Transverse colon (tissue), 4 donors: ENCODE measurements around the gene TNNI2. TPM values are rescaled to one million over a fixed set of nuclear protein-coding genes. Genes with fewer than 3 reads are reported as not detected.

Source experiments
- DNase-seq: peaks from one replicate; pipeline ENCODE4 v3.0.0-alpha.2; 2019
- H3K27ac ChIP-seq, 4 donors: fragments of 200-600 bp; sonication (generic); 2 replicates each; pipeline ENCODE4 v1.5.1; 2016 to 2018; ENCODE audit warnings: inconsistent platforms in 4 of 4
- H3K27me3 ChIP-seq: fragments of 200-600 bp; sonication (generic); 2 replicates; pipeline ENCODE4 v1.5.1; 2017; ENCODE audit warnings: inconsistent platforms
- H3K36me3 ChIP-seq, 4 donors: fragments of 200-600 bp; sonication (generic); 2 replicates each; pipeline ENCODE4 v1.5.1; 2017 to 2019; ENCODE audit warnings: inconsistent platforms in 4 of 4
- H3K4me1 ChIP-seq, 4 donors: fragments of 200-600 bp; sonication (generic); 2 replicates each; pipeline ENCODE4 v1.5.1; 2017 to 2020; ENCODE audit warnings: inconsistent platforms in 4 of 4
- H3K4me3 ChIP-seq, 4 donors: fragments of 200-600 bp; sonication (generic); 1 replicate in 1 of 4; 2 replicates in 3 of 4; pipeline versions ENCODE4 v1.5.1 to v1.6.1; 2017 to 2019; ENCODE audit warnings: inconsistent platforms in 4 of 4
- H3K9me3 ChIP-seq, 2 donors: fragments of 200-600 bp; sonication (generic); 2 replicates each; pipeline ENCODE4 v1.5.1; 2017 to 2019; ENCODE audit warnings: inconsistent platforms in 2 of 2
- EP300 ChIP-seq: sonication (generic); formaldehyde crosslinking; IDR thresholded peaks from one replicate; pipeline ENCODE4 v1.6.1; 2017; ENCODE audit warnings: antibody characterized with exemption, low read depth
- POLR2A ChIP-seq: fragments of 450-650 bp; IDR thresholded peaks from one replicate; pipeline ENCODE4 v1.6.1; 2016; ENCODE audit warnings: antibody characterized with exemption, mild to moderate bottlenecking, moderate library complexity
- POLR2AphosphoS5 ChIP-seq, 3 donors: sonication (generic); formaldehyde crosslinking; IDR thresholded peaks; one replicate each; pipeline ENCODE4 v1.6.1; 2016; ENCODE audit warnings: antibody characterized with exemption in 3 of 3
- WGBS, 2 donors: methylation state at CpG; one replicate each; pipeline ENCODE4 v1.1.5; 2018; ENCODE audit warnings: low coverage in 1 of 2; 5-methylcytosine and 5-hydroxymethylcytosine counted together
- in situ Hi-C, 4 donors: fragments of 200-750 bp; cut with MboI; loops; one replicate each; pipeline versions ENCODE4 v1.15.0 to v1.15.1; 2017; ENCODE audit warnings: low sequenced_read_pairs in 3 of 4, low pct_ligation_motif_present in 1 of 4, low pct_unique_long_range_greater_than_20kb in 1 of 4
- intact Hi-C: fragments of 100-400 bp; cut with DNase I; formaldehyde crosslinking; loops from one replicate; pipeline ENCODE4 v1.15.1; 2023; ENCODE audit warnings: low total_unique reads
- total RNA-seq, 4 donors: library from RNA; depleted of rRNA; stranded (reverse); fragments of >200 nt; gene quantifications; one replicate each; pipeline ENCODE4 v1.1.0, GENCODE V29; 2016
- TF ChIP-seq, protein P1 (sequence below), 5 experiments: fragments of 200-600 bp in 3 of 5; fragments of 450-650 bp in 2 of 5; sonication (generic) in 3 of 5; IDR thresholded peaks; 1 replicate in 2 of 5; 2 replicates in 3 of 5; pipeline ENCODE4 v1.5.1; 2016 to 2017; ENCODE audit warnings: antibody characterized with exemption in 5 of 5, inconsistent platforms in 3 of 5, mild to moderate bottlenecking in 2 of 5, moderate library complexity in 1 of 5

Gene TNNI2
- total RNA-seq, 4 donors from 2014 or later, result 3.5 to 35.9 TPM; not detected in 2

GRCh38 chr11:1863352-1864216 lies 24.8 kb downstream of the TNNI2 start:
- peak; percentile 66 for DNase-seq
- intact Hi-C loops (no loop called here), in situ Hi-C loops (no loop called here)
- H3K36me3 ChIP-seq, result no peaks in the 10 kb centered on the region
- TF ChIP-seq EP300, result no peak
- TF ChIP-seq POLR2AphosphoS5 (IDR thresholded peaks at IDR 0.05), result peak in 2 of 3 donors; percentile 38 to 50
- H3K27ac ChIP-seq, result peak overlapping the region; percentile 68 to 86 (median 82)
- no peaks in the 10 kb centered on the region for H3K9me3 ChIP-seq
- H3K4me1 ChIP-seq, result peaks cover 22 to 39% (median 29%) of the 10 kb centered on the region in 4 donors
- WGBS, 2 donors, result 52 to 60% methylated on average over 1 to 26 of the region's 27 CpGs
- peak overlapping the region in 1 of 4 donors; percentile 25 for H3K4me3 ChIP-seq
- H3K27me3 ChIP-seq, result no peaks in the 10 kb centered on the region

- Histone ChIP-seq H3K36me3 (no peaks in the 10 kb centered on the region), H3K4me1 (peaks cover 22 to 39% (median 30%) of the 10 kb centered on the region in 4 donors), H3K27ac (peak overlapping the region; percentile 68 to 86 (median 82)), H3K4me3 (peak overlapping the region in 3 of 4 donors; percentile 1 to 25 (median 10)), H3K9me3 (no peaks in the 10 kb centered on the region), H3K27me3 (no peaks in the 10 kb centered on the region)
- DNase-seq, result no peak
- TF ChIP-seq POLR2AphosphoS5 (IDR thresholded peaks at IDR 0.05), result no peak
- no peak for TF ChIP-seq POLR2A
- TF ChIP-seq EP300, result no peak
- TF ChIP-seq, protein P1, sequence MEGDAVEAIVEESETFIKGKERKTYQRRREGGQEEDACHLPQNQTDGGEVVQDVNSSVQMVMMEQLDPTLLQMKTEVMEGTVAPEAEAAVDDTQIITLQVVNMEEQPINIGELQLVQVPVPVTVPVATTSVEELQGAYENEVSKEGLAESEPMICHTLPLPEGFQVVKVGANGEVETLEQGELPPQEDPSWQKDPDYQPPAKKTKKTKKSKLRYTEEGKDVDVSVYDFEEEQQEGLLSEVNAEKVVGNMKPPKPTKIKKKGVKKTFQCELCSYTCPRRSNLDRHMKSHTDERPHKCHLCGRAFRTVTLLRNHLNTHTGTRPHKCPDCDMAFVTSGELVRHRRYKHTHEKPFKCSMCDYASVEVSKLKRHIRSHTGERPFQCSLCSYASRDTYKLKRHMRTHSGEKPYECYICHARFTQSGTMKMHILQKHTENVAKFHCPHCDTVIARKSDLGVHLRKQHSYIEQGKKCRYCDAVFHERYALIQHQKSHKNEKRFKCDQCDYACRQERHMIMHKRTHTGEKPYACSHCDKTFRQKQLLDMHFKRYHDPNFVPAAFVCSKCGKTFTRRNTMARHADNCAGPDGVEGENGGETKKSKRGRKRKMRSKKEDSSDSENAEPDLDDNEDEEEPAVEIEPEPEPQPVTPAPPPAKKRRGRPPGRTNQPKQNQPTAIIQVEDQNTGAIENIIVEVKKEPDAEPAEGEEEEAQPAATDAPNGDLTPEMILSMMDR (IDR thresholded peaks at IDR 0.05), result no peak
- WGBS, 2 donors, result 65% methylated on average over 18 of the region's 18 CpGs; no CpG with 5 or more reads in 1 of the 2 donors
- intact Hi-C loops (no loop called here), in situ Hi-C loops (no loop called here)
These were observed 25.4 kb downstream of the TNNI2 start for GRCh38 chr11:1864231-1864630.

DNA sequence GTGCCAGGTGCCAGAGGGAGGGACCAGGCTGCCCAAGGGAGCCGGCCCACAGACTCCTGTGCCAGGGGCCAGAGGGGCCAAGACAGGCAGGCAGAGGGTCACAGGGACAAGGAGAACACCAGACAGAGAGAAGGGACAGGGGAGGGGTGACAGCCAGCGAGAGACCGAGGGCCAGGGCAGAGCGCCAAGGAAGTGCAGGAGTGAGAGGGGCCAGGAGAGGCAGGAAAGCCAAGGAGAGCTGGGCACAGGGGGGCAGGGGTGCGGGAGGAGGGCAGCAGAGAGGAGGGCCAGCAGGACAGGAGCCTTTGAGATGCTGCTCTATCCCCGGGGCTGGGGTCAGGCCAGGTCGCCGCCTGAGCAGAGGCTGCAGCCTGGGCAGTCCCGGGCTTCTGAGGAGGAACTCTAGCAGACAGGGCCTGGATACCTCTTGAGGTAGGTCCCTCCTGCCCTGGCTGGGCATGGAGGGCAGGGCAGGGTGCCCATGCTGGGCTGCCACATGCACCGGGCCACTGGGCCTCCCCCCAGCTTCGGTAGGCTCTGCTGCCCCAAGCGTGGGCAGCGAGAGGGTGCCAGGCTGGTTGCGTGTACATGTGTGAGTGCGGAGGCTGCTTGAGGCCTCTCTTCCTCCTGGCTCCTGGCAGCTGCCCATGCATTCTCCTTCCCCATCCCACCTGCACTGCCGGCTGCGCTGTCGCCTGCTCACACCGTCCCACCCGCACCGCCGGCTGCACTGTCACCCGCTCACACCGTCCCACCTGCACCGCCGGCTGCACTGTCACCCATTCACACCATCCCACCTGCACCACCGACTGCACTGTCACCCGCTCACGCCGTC lies 26.3 kb downstream of the TNNI2 start:
- Histone ChIP-seq H3K9me3 (no peaks in the 10 kb centered on the region), H3K4me3 (peak overlapping the region in 3 of 4 donors; percentile 1 to 25 (median 10)), H3K27me3 (no peaks in the 10 kb centered on the region), H3K4me1 (peaks cover 22 to 42% (median 32%) of the 10 kb centered on the region in 4 donors), H3K36me3 (no peaks in the 10 kb centered on the region), H3K27ac (peak overlapping the region; percentile 68 to 86 (median 82))
- TF ChIP-seq POLR2A (no peak), EP300 (no peak), POLR2AphosphoS5 (IDR thresholded peaks at IDR 0.05) (no peak)
- TF ChIP-seq, protein P1 (IDR thresholded peaks at IDR 0.05), result no peak
- intact Hi-C loops, result no loop called here
- in situ Hi-C loops, result no loop called here
- WGBS, 2 donors, result 35 to 72% methylated on average over 2 to 29 of the region's 30 CpGs
- no peak for DNase-seq

DNA sequence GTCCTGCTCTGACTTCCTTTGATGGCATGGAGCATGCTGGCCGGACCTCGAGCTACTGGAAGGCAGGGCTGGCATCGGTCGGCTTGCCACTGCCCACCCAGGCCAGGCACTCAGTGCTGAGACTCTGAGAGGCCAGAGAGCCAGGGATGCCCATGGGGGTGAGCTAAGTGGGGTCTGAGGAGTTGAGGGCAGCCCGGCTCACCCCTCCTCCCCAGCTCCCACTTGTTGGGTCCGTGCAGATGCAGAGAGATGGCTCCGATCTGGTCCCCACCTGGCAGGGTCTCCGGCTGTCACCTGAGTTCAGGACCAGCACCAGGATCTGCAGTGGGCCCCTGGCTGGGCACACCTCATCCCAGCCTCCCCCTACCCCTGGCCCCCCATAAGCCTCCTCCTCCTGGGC lies 27.4 kb downstream of the TNNI2 start:
- TF ChIP-seq, protein P1 (IDR thresholded peaks at IDR 0.05), result no peak
- no peak for TF ChIP-seq POLR2AphosphoS5 (IDR thresholded peaks at IDR 0.05)
- TF ChIP-seq POLR2A, result no peak
- no peak for TF ChIP-seq EP300
- WGBS, 2 donors, result 93% methylated on average over 8 of the region's 8 CpGs; no CpG with 5 or more reads in 1 of the 2 donors
- Histone ChIP-seq H3K4me1 (peaks cover 25 to 52% (median 35%) of the 10 kb centered on the region in 4 donors), H3K27ac (no peak overlapping the region), H3K4me3 (no peak overlapping the region), H3K9me3 (no peaks in the 10 kb centered on the region), H3K36me3 (no peaks in the 10 kb centered on the region), H3K27me3 (no peaks in the 10 kb centered on the region)
- intact Hi-C loops (no loop called here), in situ Hi-C loops (no loop called here)
- DNase-seq, result no peak
